ENCODE measurements around the gene TBKBP1. TPM values are rescaled to one million over a fixed set of nuclear protein-coding genes. Genes with fewer than 3 reads are reported as not detected.

TBKBP1 gene
- total and polyA plus RNA-seq, 9 of the 15 experiments (the other 6 are each of a cell fraction or from before 2014, with no cell fraction given) = 0.03 to 15.6 (median 6.8) TPM

DNA sequence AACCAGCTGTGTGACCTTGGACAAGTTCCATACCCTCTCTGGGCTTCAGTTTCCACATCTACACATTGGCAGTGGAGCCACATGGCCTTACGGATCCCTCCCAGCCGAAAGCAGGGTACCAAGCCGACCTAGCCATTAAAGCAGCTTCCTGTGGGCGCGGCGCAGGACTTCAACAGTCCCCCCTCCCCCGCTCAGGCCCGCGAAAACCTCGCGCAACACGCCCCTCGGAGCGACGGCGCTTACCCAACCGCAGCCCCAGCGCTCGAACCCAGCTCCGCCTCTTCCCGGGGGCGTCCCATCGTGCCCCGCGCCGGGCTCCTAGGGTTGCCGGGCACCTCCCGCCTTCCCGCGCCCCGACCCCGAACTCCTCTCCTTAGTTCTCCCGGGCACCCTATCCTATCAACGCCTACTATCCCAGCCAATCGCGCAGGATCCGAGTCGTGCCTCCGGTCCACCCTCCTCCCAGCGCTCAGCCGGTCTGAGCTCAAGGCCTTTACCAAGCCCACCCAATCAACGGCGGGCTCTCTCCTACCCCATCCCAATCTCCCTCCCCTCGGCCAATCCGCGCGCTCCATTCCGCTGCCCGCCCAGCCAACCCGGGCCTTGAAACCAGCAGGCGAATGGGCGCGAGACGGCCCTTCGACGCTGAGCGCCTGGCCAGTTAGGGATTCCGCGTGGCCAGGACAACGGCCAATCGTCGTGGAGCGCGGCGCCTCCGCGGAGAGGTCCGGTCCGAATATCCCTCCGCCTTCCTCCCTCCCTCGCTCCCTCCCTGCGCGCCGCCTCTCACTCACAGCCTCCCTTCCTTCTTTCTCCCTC is 44.6 kb upstream of the TBKBP1 start, which contains the start of gene KPNB1 (continued):
- TF ChIP-seq, protein P1, sequence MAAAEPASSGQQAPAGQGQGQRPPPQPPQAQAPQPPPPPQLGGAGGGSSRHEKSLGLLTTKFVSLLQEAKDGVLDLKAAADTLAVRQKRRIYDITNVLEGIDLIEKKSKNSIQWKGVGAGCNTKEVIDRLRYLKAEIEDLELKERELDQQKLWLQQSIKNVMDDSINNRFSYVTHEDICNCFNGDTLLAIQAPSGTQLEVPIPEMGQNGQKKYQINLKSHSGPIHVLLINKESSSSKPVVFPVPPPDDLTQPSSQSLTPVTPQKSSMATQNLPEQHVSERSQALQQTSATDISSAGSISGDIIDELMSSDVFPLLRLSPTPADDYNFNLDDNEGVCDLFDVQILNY (CRISPR knock-in tag; IDR thresholded peaks at IDR 0.05) = peak; percentile 86
- TF ChIP-seq TFAM (CRISPR knock-in tag; conservative IDR thresholded peaks at IDR 0.05) (no peak), NCOA4 (IDR thresholded peaks at IDR 0.05; ENCODE audit: partially characterized antibody) (no peak), ZNF551 (CRISPR knock-in tag; IDR thresholded peaks at IDR 0.05) (no peak), FOXK1 (CRISPR knock-in tag; IDR thresholded peaks at IDR 0.05; ENCODE audit: borderline replicate concordance) (no peak)
- TF ChIP-seq, protein P2, sequence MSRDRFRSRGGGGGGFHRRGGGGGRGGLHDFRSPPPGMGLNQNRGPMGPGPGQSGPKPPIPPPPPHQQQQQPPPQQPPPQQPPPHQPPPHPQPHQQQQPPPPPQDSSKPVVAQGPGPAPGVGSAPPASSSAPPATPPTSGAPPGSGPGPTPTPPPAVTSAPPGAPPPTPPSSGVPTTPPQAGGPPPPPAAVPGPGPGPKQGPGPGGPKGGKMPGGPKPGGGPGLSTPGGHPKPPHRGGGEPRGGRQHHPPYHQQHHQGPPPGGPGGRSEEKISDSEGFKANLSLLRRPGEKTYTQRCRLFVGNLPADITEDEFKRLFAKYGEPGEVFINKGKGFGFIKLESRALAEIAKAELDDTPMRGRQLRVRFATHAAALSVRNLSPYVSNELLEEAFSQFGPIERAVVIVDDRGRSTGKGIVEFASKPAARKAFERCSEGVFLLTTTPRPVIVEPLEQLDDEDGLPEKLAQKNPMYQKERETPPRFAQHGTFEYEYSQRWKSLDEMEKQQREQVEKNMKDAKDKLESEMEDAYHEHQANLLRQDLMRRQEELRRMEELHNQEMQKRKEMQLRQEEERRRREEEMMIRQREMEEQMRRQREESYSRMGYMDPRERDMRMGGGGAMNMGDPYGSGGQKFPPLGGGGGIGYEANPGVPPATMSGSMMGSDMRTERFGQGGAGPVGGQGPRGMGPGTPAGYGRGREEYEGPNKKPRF (IDR thresholded peaks at IDR 0.05; ENCODE audit: low read depth, low read length) = no peak
- TF ChIP-seq, protein P3, sequence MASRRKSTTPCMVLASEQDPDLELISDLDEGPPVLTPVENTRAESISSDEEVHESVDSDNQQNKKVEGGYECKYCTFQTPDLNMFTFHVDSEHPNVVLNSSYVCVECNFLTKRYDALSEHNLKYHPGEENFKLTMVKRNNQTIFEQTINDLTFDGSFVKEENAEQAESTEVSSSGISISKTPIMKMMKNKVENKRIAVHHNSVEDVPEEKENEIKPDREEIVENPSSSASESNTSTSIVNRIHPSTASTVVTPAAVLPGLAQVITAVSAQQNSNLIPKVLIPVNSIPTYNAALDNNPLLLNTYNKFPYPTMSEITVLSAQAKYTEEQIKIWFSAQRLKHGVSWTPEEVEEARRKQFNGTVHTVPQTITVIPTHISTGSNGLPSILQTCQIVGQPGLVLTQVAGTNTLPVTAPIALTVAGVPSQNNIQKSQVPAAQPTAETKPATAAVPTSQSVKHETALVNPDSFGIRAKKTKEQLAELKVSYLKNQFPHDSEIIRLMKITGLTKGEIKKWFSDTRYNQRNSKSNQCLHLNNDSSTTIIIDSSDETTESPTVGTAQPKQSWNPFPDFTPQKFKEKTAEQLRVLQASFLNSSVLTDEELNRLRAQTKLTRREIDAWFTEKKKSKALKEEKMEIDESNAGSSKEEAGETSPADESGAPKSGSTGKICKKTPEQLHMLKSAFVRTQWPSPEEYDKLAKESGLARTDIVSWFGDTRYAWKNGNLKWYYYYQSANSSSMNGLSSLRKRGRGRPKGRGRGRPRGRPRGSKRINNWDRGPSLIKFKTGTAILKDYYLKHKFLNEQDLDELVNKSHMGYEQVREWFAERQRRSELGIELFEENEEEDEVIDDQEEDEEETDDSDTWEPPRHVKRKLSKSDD (conservative IDR thresholded peaks at IDR 0.05; ENCODE audit: low read length) = no peak; the same call in 1 of the 2 replicates
- TF ChIP-seq, protein P4, sequence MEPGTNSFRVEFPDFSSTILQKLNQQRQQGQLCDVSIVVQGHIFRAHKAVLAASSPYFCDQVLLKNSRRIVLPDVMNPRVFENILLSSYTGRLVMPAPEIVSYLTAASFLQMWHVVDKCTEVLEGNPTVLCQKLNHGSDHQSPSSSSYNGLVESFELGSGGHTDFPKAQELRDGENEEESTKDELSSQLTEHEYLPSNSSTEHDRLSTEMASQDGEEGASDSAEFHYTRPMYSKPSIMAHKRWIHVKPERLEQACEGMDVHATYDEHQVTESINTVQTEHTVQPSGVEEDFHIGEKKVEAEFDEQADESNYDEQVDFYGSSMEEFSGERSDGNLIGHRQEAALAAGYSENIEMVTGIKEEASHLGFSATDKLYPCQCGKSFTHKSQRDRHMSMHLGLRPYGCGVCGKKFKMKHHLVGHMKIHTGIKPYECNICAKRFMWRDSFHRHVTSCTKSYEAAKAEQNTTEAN (CRISPR knock-in tag; IDR thresholded peaks at IDR 0.05) = 0 out of 2 replicates have a peak, but pooled peaks have one; percentile 66
- TF ChIP-seq, protein P5, sequence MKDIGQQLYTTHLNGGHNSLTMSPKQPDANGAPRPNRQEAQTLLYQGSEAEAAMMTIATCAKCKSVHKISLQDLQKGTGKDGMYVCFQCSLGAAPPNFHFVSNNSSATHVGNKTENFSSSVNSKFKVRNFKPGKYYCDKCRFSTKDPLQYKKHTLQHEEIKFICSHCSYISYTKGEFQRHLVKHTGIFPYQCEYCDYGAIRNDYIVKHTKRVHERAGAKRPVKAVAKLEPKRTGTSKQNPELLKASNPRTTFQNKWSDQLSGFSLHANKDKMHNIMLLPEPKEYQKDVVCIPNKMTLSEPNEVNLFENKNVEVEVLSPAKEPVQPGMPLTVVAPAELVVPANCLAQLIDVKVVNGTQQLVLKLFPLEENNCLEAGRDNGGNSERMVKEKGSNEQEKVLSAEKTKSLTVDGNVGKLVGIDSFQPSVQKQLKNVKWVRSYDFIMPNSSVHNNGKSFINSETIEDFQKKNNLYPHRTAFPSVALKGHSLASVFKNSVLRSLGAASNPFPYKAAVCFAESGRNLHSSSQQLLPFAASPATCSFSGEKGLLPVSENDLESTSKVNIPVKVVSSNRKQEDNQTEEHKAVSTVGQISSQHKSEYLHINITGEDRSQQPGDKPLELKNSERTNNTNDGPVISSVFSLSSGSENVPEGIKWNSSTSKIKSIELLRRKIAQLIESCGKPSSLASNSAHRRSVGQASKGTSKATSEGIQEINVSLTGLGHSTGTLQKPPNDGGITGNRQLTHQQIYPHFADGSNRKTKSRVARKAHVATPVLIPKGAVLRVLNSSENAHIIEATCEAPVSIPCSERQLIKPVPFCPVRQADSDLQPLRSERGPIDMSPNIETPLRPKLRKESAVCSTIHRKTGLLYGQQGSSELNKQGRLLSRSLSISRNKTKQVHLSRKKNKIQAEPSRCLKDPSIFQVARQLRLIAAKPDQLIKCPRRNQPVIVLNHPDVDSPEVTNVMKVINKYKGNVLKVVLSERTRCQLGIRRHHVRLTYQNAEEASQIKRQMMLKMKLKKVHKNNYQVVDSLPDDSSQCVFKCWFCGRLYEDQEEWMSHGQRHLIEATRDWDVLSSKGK (CRISPR knock-in tag; IDR thresholded peaks at IDR 0.05) = no peak
- TF ChIP-seq, protein P6, sequence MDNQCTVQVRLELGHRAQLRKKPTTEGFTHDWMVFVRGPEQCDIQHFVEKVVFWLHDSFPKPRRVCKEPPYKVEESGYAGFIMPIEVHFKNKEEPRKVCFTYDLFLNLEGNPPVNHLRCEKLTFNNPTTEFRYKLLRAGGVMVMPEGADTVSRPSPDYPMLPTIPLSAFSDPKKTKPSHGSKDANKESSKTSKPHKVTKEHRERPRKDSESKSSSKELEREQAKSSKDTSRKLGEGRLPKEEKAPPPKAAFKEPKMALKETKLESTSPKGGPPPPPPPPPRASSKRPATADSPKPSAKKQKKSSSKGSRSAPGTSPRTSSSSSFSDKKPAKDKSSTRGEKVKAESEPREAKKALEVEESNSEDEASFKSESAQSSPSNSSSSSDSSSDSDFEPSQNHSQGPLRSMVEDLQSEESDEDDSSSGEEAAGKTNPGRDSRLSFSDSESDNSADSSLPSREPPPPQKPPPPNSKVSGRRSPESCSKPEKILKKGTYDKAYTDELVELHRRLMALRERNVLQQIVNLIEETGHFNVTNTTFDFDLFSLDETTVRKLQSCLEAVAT (IDR thresholded peaks at IDR 0.05) = peak; percentile 58 to 97; a peak in 3 of 4 replicates
- TF ChIP-seq, protein P7, sequence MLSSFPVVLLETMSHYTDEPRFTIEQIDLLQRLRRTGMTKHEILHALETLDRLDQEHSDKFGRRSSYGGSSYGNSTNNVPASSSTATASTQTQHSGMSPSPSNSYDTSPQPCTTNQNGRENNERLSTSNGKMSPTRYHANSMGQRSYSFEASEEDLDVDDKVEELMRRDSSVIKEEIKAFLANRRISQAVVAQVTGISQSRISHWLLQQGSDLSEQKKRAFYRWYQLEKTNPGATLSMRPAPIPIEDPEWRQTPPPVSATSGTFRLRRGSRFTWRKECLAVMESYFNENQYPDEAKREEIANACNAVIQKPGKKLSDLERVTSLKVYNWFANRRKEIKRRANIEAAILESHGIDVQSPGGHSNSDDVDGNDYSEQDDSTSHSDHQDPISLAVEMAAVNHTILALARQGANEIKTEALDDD (IDR thresholded peaks at IDR 0.05) = no peak
